HG03095 (cell line): ENCODE results near the gene AP4E1.
"Not testable (repeated sequence)": the region's sequence is repeated elsewhere in the genome, so short reads cannot be mapped to it uniquely, and the experiment has no call there.

Source experiments
- ATAC-seq: cut with Tn5 transposase; IDR thresholded peaks from one replicate; pipeline ENCODE4 v1.9.1; 2021; ENCODE audit warnings: moderate library complexity; ENCODE audit not compliant: unreplicated experiment

AP4E1 gene

DNA sequence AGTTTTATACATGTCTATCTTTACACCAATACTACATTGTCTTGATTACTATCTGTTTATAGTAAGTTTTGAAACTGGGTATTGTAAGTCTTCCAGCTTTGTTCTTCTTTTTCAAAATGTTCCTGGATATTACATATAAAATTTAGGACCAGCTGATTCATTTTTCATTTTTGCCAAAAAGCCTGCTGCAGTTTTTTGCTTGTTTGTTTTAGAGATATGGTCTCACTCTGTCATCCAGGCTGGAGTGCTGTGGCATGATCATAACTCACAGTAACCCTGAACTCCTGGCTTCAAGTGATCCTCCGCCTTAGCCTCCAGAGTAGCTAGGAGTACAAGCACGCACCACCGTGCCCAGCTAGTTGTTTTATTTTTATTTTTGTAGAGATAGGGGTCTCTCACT, 20.4 kb upstream of the AP4E1 start:
- ATAC-seq: no peak

DNA sequence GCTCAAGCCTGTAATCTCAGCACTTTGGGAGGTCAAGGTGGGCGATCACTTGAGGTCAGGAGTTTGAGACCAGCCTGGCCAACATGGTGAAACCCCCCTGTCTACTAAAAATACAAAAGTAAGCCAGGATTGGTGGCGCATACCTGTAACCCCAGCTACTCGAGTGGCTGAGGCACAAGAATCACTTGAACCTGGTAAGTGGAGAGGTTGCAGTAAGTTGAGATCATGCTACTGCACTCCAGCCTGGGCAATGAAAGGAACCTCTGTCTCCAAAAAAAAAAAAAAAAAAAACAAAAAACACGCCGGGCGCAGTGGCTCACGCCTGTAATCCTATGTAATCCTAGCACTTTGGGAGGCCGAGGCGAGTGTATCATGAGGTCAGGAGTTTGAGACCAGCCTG, 18.9 kb upstream of the AP4E1 start:
- no peak for ATAC-seq

DNA sequence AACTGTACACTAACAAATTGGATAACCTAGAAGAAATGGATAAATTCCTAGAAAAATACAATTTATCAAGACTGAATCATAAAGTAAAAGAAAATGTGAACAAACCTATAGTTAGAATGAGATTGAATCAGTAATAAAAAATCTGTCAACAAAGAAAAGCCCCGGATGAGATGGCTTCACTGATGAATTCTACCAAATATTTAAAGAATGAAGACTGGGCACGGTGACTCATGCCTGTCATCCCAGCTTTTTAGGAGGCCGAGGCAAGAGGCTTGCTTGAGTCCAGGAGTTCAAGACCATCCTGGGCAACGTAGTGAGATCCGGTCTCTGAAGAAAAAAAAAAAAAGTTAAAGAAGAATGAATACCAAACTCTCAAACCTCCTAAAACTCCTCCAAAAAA, 17.7 kb upstream of the AP4E1 start:
- ATAC-seq: no peak

DNA sequence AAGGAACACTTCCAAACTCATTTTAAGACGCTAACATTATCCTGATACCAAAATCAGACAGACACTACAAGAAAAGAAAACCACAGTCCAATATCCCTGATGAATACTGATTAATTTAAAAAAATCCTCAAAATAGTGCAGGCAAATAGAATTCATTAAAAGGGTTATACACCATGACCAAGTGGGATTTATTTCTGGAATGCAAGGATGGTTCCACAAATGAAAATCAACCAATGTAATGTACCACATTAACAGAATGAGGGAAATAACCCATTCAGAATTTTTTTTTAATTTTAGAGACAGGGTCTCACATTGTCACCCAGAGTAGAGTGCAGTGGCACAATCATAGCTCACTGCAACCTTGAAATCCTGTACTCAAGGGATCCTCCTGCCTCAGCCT, 17.3 kb upstream of the AP4E1 start:
- ATAC-seq: no peak

DNA sequence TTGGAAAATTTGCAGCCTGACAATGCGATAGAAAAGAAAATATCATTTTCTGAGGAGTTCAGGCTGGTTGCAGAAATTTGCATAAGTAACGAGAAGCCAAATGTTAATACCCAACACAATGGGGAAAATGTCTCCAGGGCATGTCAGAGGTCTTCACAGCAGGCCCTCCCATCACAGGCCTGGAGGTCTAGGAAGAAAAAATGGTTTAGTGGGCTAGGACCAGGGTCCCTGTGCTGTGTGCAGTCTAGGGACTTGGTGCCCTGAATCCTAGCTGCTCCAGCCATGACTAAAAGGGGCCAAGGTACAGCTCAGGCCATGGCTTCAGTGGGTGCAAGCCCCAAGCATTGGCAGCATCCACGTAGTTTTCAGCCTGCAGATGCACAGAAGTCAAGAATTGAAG, 14.5 kb upstream of the AP4E1 start:
- no peak for ATAC-seq

DNA sequence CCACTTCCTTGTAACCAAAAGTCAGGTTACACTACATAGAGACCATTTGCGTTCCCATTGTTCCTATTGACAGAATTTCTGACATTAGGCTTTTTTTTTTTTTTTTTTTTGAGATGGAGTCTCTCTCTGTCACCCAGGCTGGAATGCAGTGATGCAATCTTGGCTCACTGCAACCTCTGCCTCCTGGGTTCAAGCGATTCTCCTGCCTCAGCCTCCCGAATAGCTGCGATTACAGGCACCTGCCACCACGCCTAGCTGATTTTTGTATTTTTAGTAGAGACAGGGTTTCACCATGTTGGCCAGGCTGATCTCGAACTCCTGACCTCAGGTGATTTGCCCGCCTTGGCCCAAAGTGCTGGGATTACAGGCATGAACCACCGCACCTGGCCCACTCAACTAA, 7.1 kb upstream of the AP4E1 start:
- not testable (repeated sequence) for ATAC-seq

DNA sequence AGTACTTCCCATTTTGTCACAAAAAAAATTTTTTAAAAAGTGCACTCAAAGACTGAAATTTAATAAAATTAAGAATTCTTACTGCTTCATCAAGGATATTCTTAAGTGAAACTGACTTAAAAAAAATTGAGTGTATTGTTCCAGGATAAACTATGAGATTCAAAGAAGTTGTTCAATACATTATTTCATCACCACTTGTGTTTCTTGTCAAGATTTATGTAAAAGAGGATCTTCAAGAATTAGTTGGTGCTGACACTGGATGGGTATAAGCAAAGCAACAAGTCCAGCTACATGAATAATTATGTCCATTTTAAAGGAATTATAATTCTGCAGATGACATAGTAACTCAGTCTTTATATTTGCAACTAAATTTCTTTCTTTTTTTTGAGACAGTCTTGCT, 4.3 kb upstream of the AP4E1 start:
- no peak for ATAC-seq

DNA sequence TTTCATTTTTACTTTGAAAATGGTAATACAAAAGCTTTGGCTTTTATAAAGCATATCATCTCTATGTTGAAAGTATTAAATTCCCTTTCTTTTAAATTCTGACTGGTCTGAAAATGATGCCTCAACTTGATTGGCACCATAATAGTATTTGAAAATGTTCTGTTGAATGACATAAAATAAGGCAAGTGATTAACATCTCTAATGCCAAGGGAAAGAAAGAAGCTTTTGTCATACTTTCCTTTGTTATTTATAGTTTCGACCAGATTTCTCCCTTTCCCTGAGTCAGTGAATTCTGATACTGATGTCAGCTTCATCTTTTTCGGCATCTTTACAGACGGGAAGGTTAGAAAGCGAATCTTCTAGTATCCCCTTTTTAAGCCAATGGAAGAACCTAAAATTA, 3.4 kb upstream of the AP4E1 start:
- ATAC-seq: no peak

DNA sequence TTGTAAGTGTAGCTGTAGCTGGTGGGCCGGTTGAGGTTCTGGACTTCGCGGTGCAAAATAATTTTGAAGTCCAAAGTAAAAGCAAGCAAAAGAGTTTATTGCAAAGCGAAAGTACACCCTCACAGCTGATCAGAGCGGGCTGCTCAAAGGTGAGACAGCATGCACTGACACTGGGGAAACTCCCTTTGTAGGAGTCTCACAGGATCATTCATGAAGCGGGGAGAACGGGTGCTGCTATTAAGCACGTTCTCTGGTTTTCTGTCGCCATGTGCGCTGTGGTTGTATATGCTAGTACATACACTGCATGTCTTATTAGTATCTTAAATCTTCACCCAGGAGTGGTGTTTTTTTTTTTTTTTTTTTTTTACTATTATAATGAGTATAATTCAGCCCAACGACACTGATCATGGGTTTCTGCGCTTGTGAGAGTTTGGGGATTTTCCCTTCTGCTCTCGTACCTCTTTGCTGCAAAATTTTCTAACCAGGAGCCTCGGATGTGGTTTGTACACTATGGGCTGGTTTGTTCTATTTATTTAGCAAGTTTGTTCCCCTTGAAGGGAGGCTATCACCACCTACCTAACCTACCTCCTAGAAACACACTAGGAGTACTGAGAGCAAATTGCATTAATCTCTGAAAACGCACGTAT, 1.4 kb upstream of the AP4E1 start:
- ATAC-seq: peak; percentile 56

DNA sequence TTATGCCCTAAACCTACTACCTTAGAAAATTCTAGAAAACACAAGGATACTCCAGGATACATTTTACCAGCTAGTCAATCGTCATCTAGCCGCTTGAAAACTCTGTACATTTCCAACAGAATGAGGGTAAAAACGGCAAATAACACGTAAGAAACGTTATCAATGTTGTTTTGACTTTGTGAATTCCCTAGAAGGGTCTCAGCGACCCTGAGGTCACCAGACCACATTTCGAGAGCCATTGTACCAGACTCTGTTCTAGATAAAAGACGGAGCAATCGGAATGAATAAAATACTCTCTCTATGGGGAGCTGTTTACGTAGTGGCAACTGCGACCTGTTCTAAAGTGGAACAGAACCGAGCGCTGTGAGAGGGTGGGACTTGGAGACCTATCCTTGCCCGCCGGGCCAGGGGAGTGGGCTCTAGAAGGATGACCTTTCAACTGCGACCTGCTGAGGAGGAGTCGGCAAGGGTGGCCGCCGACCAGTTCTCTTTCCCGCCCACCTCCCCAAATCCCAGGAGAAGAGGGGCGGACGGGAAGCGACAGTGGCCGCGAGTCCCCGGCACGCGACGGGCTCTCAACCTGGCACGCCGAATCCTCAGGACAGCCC, 778 bp upstream of the AP4E1 start:
- peak; percentile 18 for ATAC-seq

DNA sequence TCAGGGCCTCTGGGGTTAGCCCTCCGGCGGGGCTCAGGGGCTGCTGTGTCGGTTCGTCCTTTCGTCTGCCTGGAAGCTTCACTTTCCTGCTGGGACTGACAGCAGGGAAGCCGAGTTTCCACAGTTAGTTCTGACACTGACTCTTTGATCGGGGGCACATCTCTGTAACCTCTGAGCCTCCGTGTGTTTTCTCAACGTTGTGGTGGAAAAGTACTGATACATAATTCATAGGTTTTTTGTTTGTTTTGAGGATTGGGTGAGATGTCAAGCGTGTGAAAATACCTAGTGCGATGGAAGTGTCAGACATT, 481 bp downstream of the AP4E1 start:
- no peak for ATAC-seq

DNA sequence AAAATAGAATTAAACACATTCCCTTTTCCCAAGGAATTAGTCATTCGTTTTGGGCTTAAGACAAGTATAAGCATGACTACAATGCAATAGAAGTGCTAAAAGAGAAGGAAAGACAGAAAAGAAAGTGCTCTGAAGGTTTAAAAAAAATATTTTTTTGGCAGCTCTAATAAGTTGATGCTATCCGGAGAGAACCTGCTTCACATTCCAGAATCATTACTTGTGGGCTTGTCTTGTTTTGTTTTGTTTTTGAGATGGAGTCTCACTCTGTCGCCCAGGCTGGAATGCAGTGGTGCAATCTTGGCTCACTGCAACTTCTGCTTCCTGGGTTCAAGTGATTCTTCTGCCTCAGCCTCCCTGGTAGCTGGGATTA, 1.9 kb downstream of the AP4E1 start:
- ATAC-seq: not testable (repeated sequence)

DNA sequence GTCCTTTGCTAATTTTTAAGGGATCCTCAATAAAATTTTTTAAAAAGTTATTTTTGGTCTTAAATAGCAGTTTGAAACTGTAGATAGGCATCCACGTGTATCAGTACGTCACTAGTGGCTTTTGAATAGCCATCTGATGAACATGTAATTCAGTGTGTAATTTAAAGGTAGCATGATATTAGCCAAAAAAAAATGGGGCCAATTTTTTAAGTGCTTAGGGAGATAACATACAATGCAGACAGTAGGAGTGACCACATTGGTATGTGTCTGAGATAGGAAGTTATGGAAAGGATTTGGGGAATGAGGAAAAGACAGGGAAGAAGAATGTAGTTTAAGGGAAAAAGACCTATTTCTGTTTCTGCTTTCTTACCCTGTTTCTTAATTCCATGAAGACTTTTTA, 2.5 kb downstream of the AP4E1 start:
- no peak for ATAC-seq

DNA sequence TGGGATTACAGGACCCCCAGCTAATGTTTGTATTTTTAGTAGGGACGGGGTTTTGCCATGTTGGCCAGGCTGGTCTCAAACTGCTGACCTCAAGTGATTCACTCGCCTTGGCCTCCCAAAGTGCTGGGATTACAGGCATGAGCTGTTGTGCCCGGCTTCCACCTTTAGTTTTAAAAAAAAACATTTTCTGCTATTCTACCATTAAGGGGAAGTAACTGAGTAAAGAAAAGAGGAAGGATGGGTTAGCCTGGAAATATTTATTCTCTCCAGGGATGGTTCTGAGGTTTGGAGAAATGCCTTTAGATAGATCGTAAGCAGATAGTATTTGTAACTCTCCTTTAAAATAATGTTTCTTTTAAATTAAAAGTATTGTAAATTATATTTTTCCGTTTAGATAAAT, 3.1 kb downstream of the AP4E1 start:
- ATAC-seq: no peak

DNA sequence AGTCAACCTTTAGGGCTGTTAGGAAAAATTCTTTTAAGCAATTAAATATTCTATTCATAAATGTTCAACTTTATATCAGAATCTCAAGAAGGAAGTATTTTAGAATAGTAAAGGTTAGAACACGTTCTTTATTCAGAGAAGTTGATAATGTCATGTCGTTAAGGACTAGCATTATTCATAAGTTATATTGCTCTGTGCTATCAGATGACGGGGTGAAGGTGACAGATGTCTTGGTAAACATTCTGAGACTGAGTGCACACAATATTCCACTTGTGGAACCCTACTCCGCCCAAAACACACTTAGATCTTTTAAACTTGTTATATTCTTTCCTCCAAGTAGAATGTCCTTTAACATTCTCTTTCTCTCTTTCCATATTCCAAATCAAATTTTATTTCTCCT, 7.9 kb downstream of the AP4E1 start:
- no peak for ATAC-seq

DNA sequence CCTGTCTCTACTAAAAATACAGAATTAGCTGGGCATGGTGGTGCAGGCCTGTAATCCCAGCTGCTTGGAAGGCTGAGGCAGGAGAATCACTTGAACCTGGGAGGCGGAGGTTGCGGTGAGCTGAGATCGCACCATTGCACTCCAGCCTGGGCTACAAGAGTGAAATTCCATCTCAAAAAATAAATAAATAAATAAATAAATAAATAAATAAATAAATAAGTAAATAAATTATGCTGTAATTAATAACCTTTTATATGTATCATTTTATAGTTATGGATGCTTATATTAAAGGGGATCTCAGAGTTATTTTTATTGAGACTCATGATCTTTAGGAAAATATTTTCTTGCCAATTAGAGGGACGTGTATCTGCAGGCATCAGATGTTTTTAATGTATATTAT, 10.9 kb downstream of the AP4E1 start:
- not testable (repeated sequence) for ATAC-seq

DNA sequence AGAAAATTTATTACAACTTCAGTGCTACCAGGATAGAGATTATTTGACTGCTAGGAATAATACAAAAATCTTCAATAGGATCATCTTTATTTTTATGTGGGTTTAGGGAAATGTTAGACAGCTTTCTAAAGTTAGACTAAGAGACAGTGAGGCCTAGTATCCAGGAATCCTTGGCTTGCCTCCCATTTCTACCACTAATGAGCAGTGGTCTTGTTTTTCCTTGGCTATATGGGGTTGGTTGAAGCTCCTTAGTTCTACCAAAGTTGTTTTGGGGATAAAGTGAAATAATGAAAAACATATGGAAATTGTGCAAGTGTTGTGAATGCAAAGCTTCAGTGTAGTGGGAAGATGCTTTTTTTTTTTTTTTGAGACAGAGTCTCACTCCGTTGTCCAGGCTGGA, 16.8 kb downstream of the AP4E1 start:
- no peak for ATAC-seq

DNA sequence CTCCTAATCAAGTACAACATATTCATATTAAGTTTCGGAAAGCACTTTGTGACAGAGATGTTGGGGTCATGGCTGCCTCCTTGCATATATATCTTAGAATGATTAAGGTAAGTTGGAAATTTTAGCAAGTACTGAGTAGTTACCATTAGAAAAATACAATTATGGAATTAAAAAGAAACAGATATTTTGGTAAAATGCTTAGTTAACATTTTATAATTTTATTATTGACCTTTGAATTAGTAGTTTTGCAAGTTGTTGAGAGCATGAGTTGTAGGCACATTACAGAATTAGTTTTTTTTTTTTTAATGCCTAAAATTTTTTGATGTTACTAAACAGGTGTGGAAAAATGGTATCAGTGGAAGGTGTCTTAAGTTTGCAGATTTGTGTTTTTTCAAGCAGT, 20.6 kb downstream of the AP4E1 start:
- no peak for ATAC-seq

DNA sequence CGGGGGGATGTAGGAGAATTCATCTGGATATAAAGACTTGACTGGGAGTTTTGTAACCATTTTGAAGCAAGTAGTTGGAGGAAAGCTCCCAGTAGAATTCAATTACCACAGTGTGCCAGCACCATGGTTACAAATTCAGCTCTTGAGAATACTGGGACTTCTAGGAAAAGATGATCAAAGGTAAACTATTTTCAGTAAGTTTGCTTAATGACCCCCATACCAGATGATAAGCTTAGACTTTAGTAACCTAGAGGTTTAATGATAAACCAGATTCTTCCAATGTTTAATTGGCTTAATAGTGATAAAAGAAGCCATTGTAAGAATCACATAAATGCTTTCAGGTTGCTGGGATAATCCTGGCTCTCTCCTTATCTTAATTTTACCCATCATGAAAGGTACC, 22.3 kb downstream of the AP4E1 start:
- no peak for ATAC-seq

DNA sequence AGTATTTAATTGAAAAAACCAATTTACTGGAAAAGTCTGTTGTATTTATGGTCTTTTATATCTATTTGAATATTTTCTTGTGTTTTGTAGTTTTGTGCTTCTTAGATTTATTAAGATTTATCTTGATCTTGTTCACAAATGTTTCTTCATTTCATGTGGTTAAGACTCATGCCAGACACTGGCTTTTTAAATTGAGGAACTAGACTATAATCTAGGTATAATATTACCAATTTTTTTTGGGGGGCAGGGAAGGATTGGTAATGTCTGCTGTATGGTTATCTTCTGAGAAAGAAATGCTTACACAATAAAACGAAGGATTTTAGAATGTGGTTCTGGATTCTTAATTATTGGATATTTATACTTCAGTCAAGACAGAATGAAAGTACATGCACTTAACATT, 24.9 kb downstream of the AP4E1 start:
- no peak for ATAC-seq

DNA sequence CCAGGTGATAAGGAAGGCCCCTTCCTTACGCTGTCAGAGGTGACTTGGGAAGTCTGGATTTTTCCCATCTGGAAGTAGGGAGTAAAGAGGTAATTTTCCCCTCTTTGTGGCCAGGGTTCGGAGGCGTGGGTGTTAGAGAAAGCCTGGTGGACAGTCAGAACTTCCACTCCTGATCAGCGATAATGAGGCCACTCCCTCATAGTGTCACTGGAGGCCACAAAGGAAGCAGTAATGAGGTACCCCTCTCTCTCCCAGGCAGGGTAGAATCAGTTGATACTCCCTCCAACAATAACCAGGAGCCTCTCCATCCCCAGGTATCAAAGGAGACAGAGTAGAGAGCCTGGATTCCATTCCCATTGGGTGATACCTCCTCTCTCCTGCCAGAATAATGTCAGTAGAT, 30.0 kb downstream of the AP4E1 start:
- ATAC-seq: no peak

DNA sequence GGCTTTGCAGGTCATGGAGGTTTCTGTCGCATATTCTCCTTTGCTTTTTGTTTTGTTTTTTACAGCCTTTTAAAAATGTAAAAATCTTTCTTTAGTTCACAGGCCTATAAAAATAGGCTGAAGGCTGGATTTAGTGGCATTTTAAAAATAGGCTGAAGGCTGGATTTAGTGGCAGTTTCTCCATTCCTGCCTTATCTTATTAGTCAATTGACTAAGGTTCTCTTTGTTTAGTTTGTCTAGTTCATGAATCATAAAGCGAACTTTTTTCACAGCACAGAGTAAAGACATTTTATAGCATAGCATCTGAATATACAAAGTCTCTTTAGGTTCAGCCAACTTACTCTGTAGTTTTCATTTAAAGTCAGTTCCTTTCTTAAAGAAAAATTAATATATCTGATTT, 31.4 kb downstream of the AP4E1 start:
- no peak for ATAC-seq

DNA sequence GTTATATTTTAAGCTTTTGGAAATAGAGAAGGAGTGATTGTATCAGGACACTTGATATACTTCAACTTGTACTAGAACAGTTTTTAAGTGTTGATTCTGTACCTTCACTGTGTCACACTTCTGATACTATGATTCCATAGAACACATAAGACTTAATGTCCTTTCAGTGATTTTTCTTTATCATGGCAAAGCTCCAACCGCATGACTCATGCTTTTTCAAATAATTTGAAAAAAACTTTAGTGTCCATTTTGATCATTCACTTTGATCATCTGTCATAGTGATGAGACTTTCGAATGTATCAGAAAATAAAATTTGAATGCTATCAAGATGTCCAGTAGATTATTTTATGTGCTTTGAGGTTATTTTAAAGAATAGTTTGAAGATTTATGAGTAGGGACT, 32.0 kb downstream of the AP4E1 start:
- no peak for ATAC-seq
